Endothelial cell of umbilical vein (primary cell): ENCODE measurements around the gene AP2B1. TPM values are rescaled to one million over a fixed set of nuclear protein-coding genes. Genes with fewer than 3 reads are reported as not detected.

Experiments
- BruUV-seq: library from RNA; stranded (reverse); fragments of 400-500 nt; replicated peaks from 2 replicates; lab custom pipeline; 2021; lab: Mats Ljungman, UMichigan
- CTCF ChIA-PET: fragments of 300-600, 350-600 bp; sonication (Branson Sonifier 250); formaldehyde crosslinking; loops from one replicate; lab custom pipeline; 2021; ENCODE audit warnings: antibody characterized with exemption, inconsistent platforms; lab: Charles Lee
- POLR2A ChIA-PET: fragments of 300-600, 350-600 bp; sonication (Branson Sonifier 250); formaldehyde crosslinking; loops from one replicate; lab custom pipeline; 2021; ENCODE audit warnings: antibody characterized with exemption, inconsistent platforms; lab: Charles Lee
- DNase-seq: peaks from one replicate; pipeline ENCODE4 v3.0.0-alpha.2; 2011; ENCODE audit warnings: low read depth, low spot score
- FAIRE-seq: peaks from 2 replicates; lab custom pipeline; 2011; peaks lifted over from hg19 to GRCh38; lab: Jason Lieb, UNC
- H2AFZ ChIP-seq: 2 replicates; pipeline ENCODE4 v1.6.0; 2012; ENCODE audit warnings: low read depth, low read length, control low read depth, inconsistent platforms
- H3K27ac ChIP-seq: 2 replicates; pipeline ENCODE4 v1.5.1; 2011; ENCODE audit warnings: low read depth, mild to moderate bottlenecking, control low read depth, low read length, moderate library complexity; ENCODE audit not compliant: insufficient read depth
- H3K27me3 ChIP-seq, 2 experiments: 2 replicates each; pipeline versions ENCODE4 v1.6.0 to v1.6.1; 2011; ENCODE audit warnings: low read length in 2 of 2, mixed read lengths in 1 of 2; ENCODE audit not compliant: control insufficient read depth in 2 of 2, insufficient read depth in 2 of 2
- H3K36me3 ChIP-seq, 2 experiments: 2 replicates in 1 of 2; 3 replicates in 1 of 2; pipeline ENCODE4 v1.5.1; 2011; ENCODE audit warnings: low read length in 2 of 2, mild to moderate bottlenecking in 1 of 2, moderate library complexity in 1 of 2; ENCODE audit not compliant: control insufficient read depth in 2 of 2, insufficient read depth in 2 of 2; ENCODE audit errors: extremely low read depth in 1 of 2
- H3K4me1 ChIP-seq: 3 replicates; pipeline ENCODE4 v1.5.1; 2011; ENCODE audit warnings: mild to moderate bottlenecking, low read length; ENCODE audit not compliant: control insufficient read depth, insufficient read depth; ENCODE audit errors: extremely low read depth
- H3K4me2 ChIP-seq: 2 replicates; pipeline ENCODE4 v1.6.1; 2011; ENCODE audit warnings: low read length, control low read depth, mixed read lengths; ENCODE audit not compliant: insufficient read depth
- H3K4me3 ChIP-seq, 3 experiments: fragments of 200-600 bp in 1 of 3; sonication (generic), shearing (Covaris generic) in 1 of 3; replicated peaks in 1 of 3; 2 replicates each; pipeline ENCODE4 v1.5.1; 2011 to 2016; ENCODE audit warnings: control low read depth in 3 of 3, low read length in 3 of 3, mild to moderate bottlenecking in 2 of 3, inconsistent platforms in 1 of 3, low read depth in 1 of 3, moderate library complexity in 1 of 3; ENCODE audit not compliant: insufficient read depth in 1 of 3
- H3K79me2 ChIP-seq: 2 replicates; pipeline ENCODE4 v1.6.0; 2012; ENCODE audit warnings: low read length, inconsistent platforms; ENCODE audit not compliant: control insufficient read depth, insufficient read depth
- H3K9ac ChIP-seq: replicated peaks from 2 replicates; pipeline ENCODE3; 2011; ENCODE audit warnings: low read length, control low read depth; ENCODE audit not compliant: insufficient read depth; ENCODE audit errors: extremely low read depth
- H3K9me1 ChIP-seq: replicated peaks from 3 replicates; pipeline ENCODE4 v1.6.0; 2011; ENCODE audit warnings: mild to moderate bottlenecking, low read length; ENCODE audit not compliant: control insufficient read depth, insufficient read depth; ENCODE audit errors: extremely low read depth
- H3K9me3 ChIP-seq: replicated peaks from 2 replicates; pipeline ENCODE4 v1.5.1; 2012; ENCODE audit warnings: low read length, inconsistent platforms; ENCODE audit not compliant: control insufficient read depth, insufficient read depth
- H4K20me1 ChIP-seq: replicated peaks from 2 replicates; pipeline ENCODE3; 2011; ENCODE audit warnings: mild to moderate bottlenecking, low read length; ENCODE audit not compliant: control insufficient read depth, insufficient read depth; ENCODE audit errors: extremely low read depth
- FOS ChIP-seq: IDR thresholded peaks from 2 replicates; pipeline ENCODE4 v1.6.1; 2011; ENCODE audit warnings: mild to moderate bottlenecking, low read length, moderate library complexity, borderline replicate concordance; ENCODE audit not compliant: insufficient read depth
- POLR2AphosphoS5 ChIP-seq: IDR thresholded peaks from 2 replicates; pipeline ENCODE4 v1.6.1; 2012; ENCODE audit warnings: low read depth, mild to moderate bottlenecking, control low read depth, low read length, moderate library complexity; ENCODE audit not compliant: insufficient read depth
- dilution Hi-C: fragments of 300-500 bp; cut with MboI; formaldehyde crosslinking; loops from one replicate; pipeline ENCODE4 v1.15.0; 2019; ENCODE audit warnings: low sequenced_read_pairs; ENCODE audit not compliant: extremely low pct_ligation_motif_present
- intact Hi-C: fragments of 100-400 bp; cut with micrococcal nuclease; formaldehyde crosslinking; loops from one replicate; pipeline ENCODE4 v1.10.0; 2022
- polyA plus RNA-seq, 4 experiments: library from polyadenylated mRNA; depleted of rRNA in 3 of 4; stranded (reverse) in 3 of 4; unstranded in 1 of 4; fragments of >200 nt; gene quantifications; 2 replicates each; pipeline versions ENCODE4 v1.2.1 to v1.2.3, GENCODE V29; 2011 to 2012; ENCODE audit warnings: missing spikeins in 1 of 4
- total RNA-seq: library from RNA; stranded (reverse); gene quantifications from 2 replicates; pipeline ENCODE4 v1.2.3, GENCODE V29; 2021
- TF ChIP-seq, protein P1 (sequence below), 2 donors: IDR thresholded peaks; 1 replicate in 1 of 2; 2 replicates in 1 of 2; pipeline ENCODE4 v1.5.1; 2011; ENCODE audit warnings: low read length in 2 of 2, mild to moderate bottlenecking in 2 of 2, moderate library complexity in 2 of 2, control low read depth in 1 of 2, inconsistent platforms in 1 of 2, low read depth in 1 of 2; ENCODE audit not compliant: insufficient read depth in 1 of 2; ENCODE audit errors: extremely low read depth in 1 of 2

Gene AP2B1
- total and polyA plus RNA-seq, 2 donors (not counting 3 experiments of a cell fraction or from before 2014, with no cell fraction given): 106 to 198 TPM

DNA sequence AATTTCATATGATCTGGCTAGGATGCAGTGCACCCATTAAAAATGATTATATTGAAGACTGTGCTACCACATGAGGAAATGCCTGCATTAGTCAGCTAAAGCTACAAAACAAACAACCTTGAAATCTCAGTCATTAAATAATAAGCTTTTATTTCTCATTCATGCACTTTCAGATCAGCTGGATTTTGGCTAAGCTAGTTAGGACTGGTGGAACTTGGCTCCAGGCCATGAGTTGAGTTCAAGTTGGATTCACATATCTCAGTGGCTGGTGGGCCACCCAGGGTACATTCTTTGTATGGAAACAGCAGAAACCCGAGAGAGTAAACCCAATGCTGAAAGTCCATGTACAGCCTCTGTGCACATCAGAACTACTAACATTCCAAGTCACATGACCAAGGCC is 43.3 kb upstream of the AP2B1 start:
- Histone ChIP-seq H3K4me3 (no peak overlapping the region), H2AFZ (no peak overlapping the region), H3K27ac (peak overlapping the region; percentile 31), H3K79me2 (no peaks in the 10 kb centered on the region), H3K9ac (no peak overlapping the region), H3K27me3 (peaks cover 5 to 19% of the 10 kb centered on the region in 2 experiments), H3K4me2 (peak overlapping the region; percentile 44), H3K9me3 (no peaks in the 10 kb centered on the region), H3K9me1 (no peaks in the 10 kb centered on the region), H3K4me1 (peaks cover 38% of the 10 kb centered on the region), H4K20me1 (no peaks in the 10 kb centered on the region), H3K36me3 (no peaks in the 10 kb centered on the region)
- POLR2A ChIA-PET: no interaction called here
- DNase-seq: peak; percentile 57
- CTCF ChIA-PET: interaction anchor here (1.0 to 3.5 kb wide), 3 partner anchors 11 to 204 kb away, joined by 4 to 10 read pairs (median 4); no protein-coding TSS in a partner anchor
- TF ChIP-seq POLR2AphosphoS5 (no peak), FOS (peak; percentile 24)
- intact Hi-C loops (loop anchor here (1.0 to 10.0 kb wide), 6 partner anchors 23 to 1129 kb away; partner anchors contain the start of genes AP2B1, LIG3 and TAF15), dilution Hi-C loops (loop anchor here (25.0 kb wide), 1 partner anchor 232 kb away; no protein-coding TSS in a partner anchor)
- BruUV-seq: no TSS peak
- FAIRE-seq: peak; percentile 66

DNA sequence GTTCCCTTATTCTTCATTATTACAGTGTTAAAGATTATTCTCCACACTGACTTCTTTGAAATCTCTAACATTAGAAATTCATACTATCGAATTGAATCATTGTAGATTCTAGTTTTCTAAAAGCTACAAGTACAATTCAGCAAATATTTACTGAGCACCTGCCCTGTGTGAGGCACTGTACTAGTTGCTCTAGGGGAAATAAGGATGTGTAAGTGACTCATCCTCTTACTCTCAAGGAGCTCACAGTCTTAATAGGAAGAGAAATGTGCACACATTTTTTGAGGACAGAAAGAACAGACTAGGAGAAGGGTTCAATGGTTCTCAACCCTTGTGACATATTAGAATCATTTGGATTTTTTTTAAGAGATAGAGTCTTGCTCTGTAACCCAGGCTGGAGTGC is 42.0 kb upstream of the AP2B1 start:
- intact Hi-C loops: loop anchor here (10.0 kb wide), 2 partner anchors 560 to 1130 kb away; partner anchors contain the start of gene LIG3

More for the DNA sequence above, 42.0 kb upstream of the AP2B1 start:
- Histone ChIP-seq H3K27ac (no peak overlapping the region), H3K27me3 (peaks cover 13 to 28% of the 10 kb centered on the region in 2 experiments), H3K4me3 (no peak overlapping the region), H3K4me2 (no peak overlapping the region), H3K9me1 (no peaks in the 10 kb centered on the region), H3K9me3 (no peaks in the 10 kb centered on the region), H4K20me1 (no peaks in the 10 kb centered on the region), H3K4me1 (peaks cover 30% of the 10 kb centered on the region), H2AFZ (no peak overlapping the region), H3K36me3 (no peaks in the 10 kb centered on the region), H3K9ac (no peak overlapping the region), H3K79me2 (no peaks in the 10 kb centered on the region)
- POLR2A ChIA-PET: no interaction called here
- BruUV-seq: no TSS peak
- TF ChIP-seq, protein P1, sequence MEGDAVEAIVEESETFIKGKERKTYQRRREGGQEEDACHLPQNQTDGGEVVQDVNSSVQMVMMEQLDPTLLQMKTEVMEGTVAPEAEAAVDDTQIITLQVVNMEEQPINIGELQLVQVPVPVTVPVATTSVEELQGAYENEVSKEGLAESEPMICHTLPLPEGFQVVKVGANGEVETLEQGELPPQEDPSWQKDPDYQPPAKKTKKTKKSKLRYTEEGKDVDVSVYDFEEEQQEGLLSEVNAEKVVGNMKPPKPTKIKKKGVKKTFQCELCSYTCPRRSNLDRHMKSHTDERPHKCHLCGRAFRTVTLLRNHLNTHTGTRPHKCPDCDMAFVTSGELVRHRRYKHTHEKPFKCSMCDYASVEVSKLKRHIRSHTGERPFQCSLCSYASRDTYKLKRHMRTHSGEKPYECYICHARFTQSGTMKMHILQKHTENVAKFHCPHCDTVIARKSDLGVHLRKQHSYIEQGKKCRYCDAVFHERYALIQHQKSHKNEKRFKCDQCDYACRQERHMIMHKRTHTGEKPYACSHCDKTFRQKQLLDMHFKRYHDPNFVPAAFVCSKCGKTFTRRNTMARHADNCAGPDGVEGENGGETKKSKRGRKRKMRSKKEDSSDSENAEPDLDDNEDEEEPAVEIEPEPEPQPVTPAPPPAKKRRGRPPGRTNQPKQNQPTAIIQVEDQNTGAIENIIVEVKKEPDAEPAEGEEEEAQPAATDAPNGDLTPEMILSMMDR (IDR thresholded peaks at IDR 0.05; ENCODE audit: extremely low read depth in 1 of 2, insufficient read depth in 1 of 2, low read depth in 1 of 2, low read length in 2 of 2): no peak
- TF ChIP-seq FOS: peak; percentile 19
- dilution Hi-C loops: loop anchor here (25.0 kb wide), 1 partner anchor 233 kb away; no protein-coding TSS in a partner anchor
- CTCF ChIA-PET: no interaction called here
- no peak for DNase-seq
- FAIRE-seq: no peak
